GM21576 (cell line): ENCODE data around the gene MZT2A.
"Not testable (repeated sequence)": the region's sequence is repeated elsewhere in the genome, so short reads cannot be mapped to it uniquely, and the experiment has no call there.

Experiments used
- ATAC-seq: cut with Tn5 transposase; IDR thresholded peaks from one replicate; pipeline ENCODE4 v1.9.1; 2021; ENCODE audit warnings: mild to moderate bottlenecking, moderate library complexity; ENCODE audit not compliant: unreplicated experiment

Gene MZT2A

GRCh38 chr2:131471624-131472023 lies 20.6 kb downstream of the MZT2A start:
- ATAC-seq: not testable (repeated sequence)

- ATAC-seq: not testable (repeated sequence)
These were observed 21.3 kb downstream of the MZT2A start for GRCh38 chr2:131470944-131471343.

GRCh38 chr2:131467722-131468121 lies 24.5 kb downstream of the MZT2A start:
- not testable (repeated sequence) for ATAC-seq

- ATAC-seq: not testable (repeated sequence)
These were observed 37.3 kb downstream of the MZT2A start for GRCh38 chr2:131454914-131455313.

- ATAC-seq: peak; percentile 87
These were observed 40.8 kb downstream of the MZT2A start for GRCh38 chr2:131451265-131451949.

- ATAC-seq: not testable (repeated sequence)
These were observed 44.2 kb downstream of the MZT2A start for GRCh38 chr2:131447981-131448380.

- ATAC-seq: no peak
These were observed 46.3 kb downstream of the MZT2A start for GRCh38 chr2:131445896-131446295.

- ATAC-seq: not testable (repeated sequence)
These were observed 46.7 kb downstream of the MZT2A start for GRCh38 chr2:131445515-131445797.

- not testable (repeated sequence) for ATAC-seq
These were observed 47.3 kb downstream of the MZT2A start for GRCh38 chr2:131444736-131445514.

GRCh38 chr2:131440742-131441468 lies 51.3 kb downstream of the MZT2A start:
- peak; percentile 85 for ATAC-seq
